Uterus (tissue), 2 donors: ENCODE data around the gene LRRIQ1.

Source experiments
- POLR2A ChIP-seq, 2 donors: fragments of 450-650 bp; IDR thresholded peaks; one replicate each; pipeline ENCODE4 v1.6.1; 2016; ENCODE audit warnings: antibody characterized with exemption in 2 of 2, mild to moderate bottlenecking in 1 of 2, moderate library complexity in 1 of 2
- TF ChIP-seq, protein P1 (sequence below), 4 experiments: fragments of 200-600 bp in 2 of 4; fragments of 450-650 bp in 2 of 4; sonication (generic) in 2 of 4; IDR thresholded peaks; one replicate each; pipeline ENCODE4 v1.5.1; 2016 to 2019; ENCODE audit warnings: antibody characterized with exemption in 4 of 4, mild to moderate bottlenecking in 2 of 4, moderate library complexity in 1 of 4

DNA sequence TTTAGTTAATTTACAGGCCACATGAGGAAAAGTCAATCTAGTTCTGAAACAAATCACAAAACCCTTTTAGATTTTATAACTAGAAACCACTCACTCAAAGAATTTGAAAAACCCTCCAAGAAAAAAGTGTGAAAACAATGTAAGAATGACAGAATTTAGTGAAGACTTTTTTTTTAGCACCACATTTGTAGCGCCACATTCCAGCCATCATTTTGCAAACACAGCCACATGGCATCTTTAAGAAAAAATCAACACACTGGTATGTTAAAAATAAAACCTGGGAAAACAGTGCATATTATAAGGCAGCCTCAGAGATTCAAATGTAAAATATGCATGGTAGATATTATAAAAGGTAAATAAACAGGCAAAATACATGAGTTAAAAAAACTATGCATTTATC is 221.5 kb downstream of the LRRIQ1 start:
- TF ChIP-seq, protein P1, sequence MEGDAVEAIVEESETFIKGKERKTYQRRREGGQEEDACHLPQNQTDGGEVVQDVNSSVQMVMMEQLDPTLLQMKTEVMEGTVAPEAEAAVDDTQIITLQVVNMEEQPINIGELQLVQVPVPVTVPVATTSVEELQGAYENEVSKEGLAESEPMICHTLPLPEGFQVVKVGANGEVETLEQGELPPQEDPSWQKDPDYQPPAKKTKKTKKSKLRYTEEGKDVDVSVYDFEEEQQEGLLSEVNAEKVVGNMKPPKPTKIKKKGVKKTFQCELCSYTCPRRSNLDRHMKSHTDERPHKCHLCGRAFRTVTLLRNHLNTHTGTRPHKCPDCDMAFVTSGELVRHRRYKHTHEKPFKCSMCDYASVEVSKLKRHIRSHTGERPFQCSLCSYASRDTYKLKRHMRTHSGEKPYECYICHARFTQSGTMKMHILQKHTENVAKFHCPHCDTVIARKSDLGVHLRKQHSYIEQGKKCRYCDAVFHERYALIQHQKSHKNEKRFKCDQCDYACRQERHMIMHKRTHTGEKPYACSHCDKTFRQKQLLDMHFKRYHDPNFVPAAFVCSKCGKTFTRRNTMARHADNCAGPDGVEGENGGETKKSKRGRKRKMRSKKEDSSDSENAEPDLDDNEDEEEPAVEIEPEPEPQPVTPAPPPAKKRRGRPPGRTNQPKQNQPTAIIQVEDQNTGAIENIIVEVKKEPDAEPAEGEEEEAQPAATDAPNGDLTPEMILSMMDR (IDR thresholded peaks at IDR 0.05) = no peak
- no peak for TF ChIP-seq POLR2A (IDR thresholded peaks at IDR 0.05)
